Stimulated activated CD4-positive, alpha-beta T cell treated with anti-CD3 and anti-CD28 coated beads, Interleukin-1b, Interleukin-23, amount 100 ng/mL, for 48 hours (primary cell): Measurements from ENCODE around the gene NFKB1.

ENCODE experiments used
- DNase-seq: peaks from one replicate; pipeline ENCODE4 v3.0.0-alpha.2; 2020

NFKB1 gene

DNA sequence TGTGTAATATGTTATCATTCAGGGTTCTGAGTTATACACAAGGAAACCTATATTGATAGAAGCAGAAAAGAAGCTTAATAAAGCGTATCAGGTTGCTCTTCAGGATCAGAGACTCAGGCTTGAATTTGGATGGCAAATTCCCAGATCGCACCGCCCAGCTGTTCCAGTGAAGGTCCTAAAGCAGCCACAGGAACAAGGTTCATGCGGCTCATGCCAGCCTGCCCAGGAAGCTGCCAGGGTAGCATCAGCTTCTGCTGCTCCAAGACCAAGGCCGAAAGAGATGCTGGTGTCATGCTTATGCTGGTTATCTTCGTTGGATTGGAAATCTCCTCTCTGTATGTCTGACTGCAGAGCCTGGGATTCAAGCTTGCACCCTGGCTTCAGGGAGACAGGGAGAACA, 131.9 kb downstream of the NFKB1 start:
- no peak for DNase-seq

- DNase-seq, result no peak
Observed at GRCh38 chr4:102637391-102637790, 136.2 kb downstream of the NFKB1 start.

DNA sequence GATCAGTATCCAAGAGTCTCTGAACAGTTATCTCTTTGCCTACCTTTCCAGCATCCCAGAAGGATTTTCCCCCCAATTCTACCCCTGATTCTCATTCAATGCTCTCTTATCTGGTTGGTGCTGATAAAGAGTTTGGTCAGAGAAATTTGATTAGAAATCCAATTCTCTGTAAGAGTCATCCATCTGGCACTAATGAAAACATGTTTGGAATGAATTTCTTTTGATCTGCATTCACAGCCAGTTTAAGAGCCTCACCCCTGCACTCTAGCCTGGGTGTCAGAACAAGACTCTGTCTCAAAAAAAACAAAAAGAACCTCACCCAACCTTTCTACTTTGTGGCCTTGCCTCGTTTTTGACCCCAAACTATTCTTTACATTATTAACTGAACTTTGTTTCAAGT, 137.5 kb downstream of the NFKB1 start:
- no peak for DNase-seq

DNA sequence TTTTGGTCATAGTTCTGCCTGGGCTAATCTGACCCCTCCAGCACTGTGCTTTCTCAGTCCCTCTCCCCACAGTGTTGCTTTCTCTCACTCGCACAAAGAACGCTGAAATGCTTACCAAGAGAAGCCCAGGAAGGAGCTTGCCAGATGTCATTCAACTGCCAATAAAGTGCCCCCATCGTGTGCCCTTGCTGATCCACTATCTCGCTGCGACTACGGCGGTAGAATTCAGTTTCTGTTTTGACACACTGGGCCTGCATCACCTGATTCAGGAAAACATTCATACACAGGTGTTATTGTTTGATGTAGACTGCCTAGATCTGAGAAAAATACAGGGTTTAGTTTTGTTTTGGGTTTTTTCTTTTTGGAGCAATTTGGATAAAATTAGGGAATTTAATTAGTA, 138.4 kb downstream of the NFKB1 start:
- no peak for DNase-seq

GRCh38 chr4:102640669-102641068, 139.5 kb downstream of the NFKB1 start:
- no peak for DNase-seq

DNA sequence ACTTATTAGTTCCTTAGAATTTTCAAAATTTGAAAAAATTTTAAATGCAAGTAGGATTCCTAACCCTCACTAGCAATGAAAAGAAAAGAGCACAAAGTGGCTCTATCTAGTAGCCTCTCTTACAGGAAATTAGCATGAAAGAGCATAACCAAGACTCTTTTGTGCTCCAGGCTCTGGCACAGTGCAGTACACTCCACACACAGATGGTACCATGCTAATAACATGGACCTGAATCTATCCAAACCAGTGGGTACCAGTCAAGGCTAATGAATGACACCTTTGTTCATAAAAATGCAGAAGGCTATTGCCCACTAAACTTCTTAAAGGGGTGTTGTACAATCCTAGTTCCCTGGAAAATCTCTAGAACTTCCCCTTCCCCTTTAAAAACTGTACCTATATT, 140.6 kb downstream of the NFKB1 start:
- DNase-seq, result no peak

GRCh38 chr4:102642631-102643298, 141.6 kb downstream of the NFKB1 start:
- DNase-seq, result no peak

DNA sequence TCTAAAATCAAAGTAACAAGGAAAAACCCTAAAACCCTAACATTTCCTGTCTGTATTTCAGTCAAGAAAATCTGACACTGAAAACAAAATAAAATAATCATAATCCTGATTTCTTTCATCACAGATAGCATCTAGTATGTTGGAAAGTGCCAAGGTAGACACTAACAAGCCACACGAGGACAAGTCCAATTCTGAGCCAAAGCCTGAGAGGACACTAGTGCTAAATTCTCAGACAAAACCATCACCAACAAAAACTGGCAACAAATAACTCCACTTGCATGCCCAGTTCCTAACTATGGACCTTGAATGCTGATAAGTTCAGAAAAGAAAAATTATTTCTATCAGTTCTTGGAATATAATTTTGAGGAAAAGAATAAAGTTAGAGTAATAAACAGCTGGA, 146.0 kb downstream of the NFKB1 start:
- DNase-seq, result no peak

GRCh38 chr4:102657206-102657605, 156.0 kb downstream of the NFKB1 start:
- DNase-seq, result no peak

GRCh38 chr4:102663073-102663472, 161.9 kb downstream of the NFKB1 start:
- DNase-seq, result no peak

GRCh38 chr4:102665527-102665926, 164.4 kb downstream of the NFKB1 start:
- no peak for DNase-seq
